ENCODE results near the gene VPS26A. TPM values are rescaled to one million over a fixed set of nuclear protein-coding genes. Genes with fewer than 3 reads are reported as not detected.
A peak's percentile ranks its signal among the peaks of the same experiment; 100 is the strongest.

VPS26A gene
- total RNA-seq, 1 experiment from 2014 or later: 44.1 TPM

GRCh38 chr10:69176823-69177222 lies 52.8 kb downstream of the VPS26A start:
- no peak for DNase-seq (ENCODE audit: low read depth)

GRCh38 chr10:69179089-69179742 lies 55.2 kb downstream of the VPS26A start:
- DNase-seq (ENCODE audit: low read depth): no peak

- DNase-seq (ENCODE audit: low read depth): peak; percentile 96
Observed at GRCh38 chr10:69179743-69180524, 56.0 kb downstream of the VPS26A start, which contains the start of gene SUPV3L1. Gene SUPV3L1, plus strand, starts transcription at chr10:69180234. Its CDS starts 58 bp downstream, at chr10:69180292.

- peak; percentile 39 for DNase-seq (ENCODE audit: low read depth)
Observed at GRCh38 chr10:69180525-69181204, 56.7 kb downstream of the VPS26A start.

GRCh38 chr10:69181433-69181832 lies 57.5 kb downstream of the VPS26A start:
- no peak for DNase-seq (ENCODE audit: low read depth)

- DNase-seq (ENCODE audit: low read depth): no peak
Observed at GRCh38 chr10:69182005-69182404, 58.0 kb downstream of the VPS26A start.

- DNase-seq (ENCODE audit: low read depth): no peak
Observed at GRCh38 chr10:69186524-69186923, 62.5 kb downstream of the VPS26A start.

- DNase-seq (ENCODE audit: low read depth): peak; percentile 20
Observed at GRCh38 chr10:69201045-69201444, 77.1 kb downstream of the VPS26A start.

- no peak for DNase-seq (ENCODE audit: low read depth)
Observed at GRCh38 chr10:69202332-69202731, 78.4 kb downstream of the VPS26A start.

- DNase-seq (ENCODE audit: low read depth): no peak
Observed at GRCh38 chr10:69208761-69209160, 84.8 kb downstream of the VPS26A start.

GRCh38 chr10:69209787-69210484 lies 86.0 kb downstream of the VPS26A start:
- no peak for DNase-seq (ENCODE audit: low read depth)

GRCh38 chr10:69211104-69211503 lies 87.1 kb downstream of the VPS26A start:
- no peak for DNase-seq (ENCODE audit: low read depth)

- no peak for DNase-seq (ENCODE audit: low read depth)
Observed at GRCh38 chr10:69211524-69211923, 87.5 kb downstream of the VPS26A start.

GRCh38 chr10:69213591-69214311 lies 89.8 kb downstream of the VPS26A start:
- no peak for DNase-seq (ENCODE audit: low read depth)

GRCh38 chr10:69214666-69215131 lies 90.7 kb downstream of the VPS26A start:
- no peak for DNase-seq (ENCODE audit: low read depth)

GRCh38 chr10:69215405-69216171 lies 91.6 kb downstream of the VPS26A start:
- peak; percentile 32 for DNase-seq (ENCODE audit: low read depth)

- DNase-seq (ENCODE audit: low read depth): no peak
Observed at GRCh38 chr10:69216577-69217118, 92.7 kb downstream of the VPS26A start.

- DNase-seq (ENCODE audit: low read depth): peak; percentile 90
Observed at GRCh38 chr10:69217119-69217754, 93.3 kb downstream of the VPS26A start.

GRCh38 chr10:69218831-69219230 lies 94.9 kb downstream of the VPS26A start:
- DNase-seq (ENCODE audit: low read depth): peak; percentile 54

GRCh38 chr10:69220041-69220451 lies 96.1 kb downstream of the VPS26A start, which contains the start of gene HKDC1:
Gene HKDC1, plus strand, starts transcription at chr10:69220332. Its CDS starts 104 bp downstream, at chr10:69220436.
- DNase-seq (ENCODE audit: low read depth): peak; percentile 50

Data from M059J (cell line).